IPS-18c (cell line): ENCODE data around the gene HIRIP3.

Experiments used
- H3K4me3 ChIP-seq: 2 replicates; pipeline ENCODE4 v1.7.0; 2013; ENCODE audit warnings: low read depth, mild to moderate bottlenecking, low read length, moderate library complexity; ENCODE audit not compliant: insufficient read depth
- H3K9me3 ChIP-seq: one replicate; pipeline ENCODE4 v1.6.1; 2013; ENCODE audit warnings: mild to moderate bottlenecking, low read length, moderate library complexity; ENCODE audit not compliant: control insufficient read depth, insufficient read depth

HIRIP3 gene

GRCh38 chr16:29951625-29952365, 43.6 kb downstream of the HIRIP3 start:
- no peaks in the 10 kb centered on the region for H3K9me3 ChIP-seq
- H3K4me3 ChIP-seq, result no peak overlapping the region

- Histone ChIP-seq H3K4me3 (no peak overlapping the region), H3K9me3 (no peaks in the 10 kb centered on the region)
Measured at GRCh38 chr16:29950806-29951461, 44.5 kb downstream of the HIRIP3 start.

- no peaks in the 10 kb centered on the region for H3K9me3 ChIP-seq
- no peak overlapping the region for H3K4me3 ChIP-seq
Measured at GRCh38 chr16:29947897-29948296, 47.5 kb downstream of the HIRIP3 start.

GRCh38 chr16:29943846-29944799, 51.3 kb downstream of the HIRIP3 start:
- H3K4me3 ChIP-seq, result no peak overlapping the region
- no peaks in the 10 kb centered on the region for H3K9me3 ChIP-seq
